DMS53 treated with DMSO at 0.1 percent for 48 hours (cell line): ENCODE results near the gene CCL14.
"Not testable (repeated sequence)": the region's sequence is repeated elsewhere in the genome, so short reads cannot be mapped to it uniquely, and the experiment has no call there.

Experiments used
- DNase-seq: peaks from one replicate; lab custom pipeline; 2025; ENCODE audit not compliant: unreplicated experiment; lab: John Stamatoyannopoulos, UW

CCL14 gene

GRCh38 chr17:35943537-35943936, 43.0 kb downstream of the CCL14 start, which contains the start of gene LYZL6:
LYZL6 (minus strand) TSS chr17:35943713; CDS start chr17:35939356, 4,357 bp downstream.
- DNase-seq, result no peak

GRCh38 chr17:35942588-35943186, 43.8 kb downstream of the CCL14 start:
- DNase-seq, result no peak

GRCh38 chr17:35938492-35938891, 48.0 kb downstream of the CCL14 start:
- DNase-seq, result not testable (repeated sequence)

GRCh38 chr17:35936063-35936462, 50.5 kb downstream of the CCL14 start:
- DNase-seq, result no peak

GRCh38 chr17:35934760-35935159, 51.8 kb downstream of the CCL14 start:
- DNase-seq, result no peak
